ENCODE data around the gene ZBTB26. TPM values are rescaled to one million over a fixed set of nuclear protein-coding genes. Genes with fewer than 3 reads are reported as not detected.

ZBTB26 gene
- total RNA-seq, 1 experiment from 2014 or later: 4.5 TPM

- ChIA-PET CTCF (no interaction called here), POLR2A (interaction anchor here (1.7 kb wide), 1 partner anchor 36 kb away, joined by 5 read pairs; the partner anchor contains the start of gene RABGAP1)
- Histone ChIP-seq H3K27me3 (ENCODE audit: control insufficient read depth, insufficient read depth, low read length) (no peaks in the 10 kb centered on the region), H3K4me3 (ENCODE audit: low read depth in 2 of 2, low read length in 2 of 2) (peak overlapping the region; percentile 89 to 91), H3K27ac (ENCODE audit: low read length) (peak overlapping the region; percentile 94), H3K4me1 (ENCODE audit: control insufficient read depth, insufficient read depth, low read length) (no peaks in the 10 kb centered on the region; the same call in 1 of the 2 replicates), H3K36me3 (ENCODE audit: control insufficient read depth, insufficient read depth, low read length) (peaks cover 5% of the 10 kb centered on the region), H3K9me3 (ENCODE audit: control insufficient read depth, insufficient read depth, low read depth, low read length) (no peaks in the 10 kb centered on the region)
- TF ChIP-seq SIN3A (IDR thresholded peaks at IDR 0.05; ENCODE audit: borderline replicate concordance, insufficient read depth, low read depth, low read length) (no peak), POLR2AphosphoS5 (IDR thresholded peaks at IDR 0.05; ENCODE audit: low read depth, low read length) (no peak), TCF7L2 (IDR thresholded peaks at IDR 0.05; ENCODE audit: low read depth, low read length) (no peak), REST (IDR thresholded peaks at IDR 0.05; ENCODE audit: insufficient read depth in 1 of 2, low read depth in 2 of 2, low read length in 1 of 2) (no peak)
- TF ChIP-seq, protein P1, sequence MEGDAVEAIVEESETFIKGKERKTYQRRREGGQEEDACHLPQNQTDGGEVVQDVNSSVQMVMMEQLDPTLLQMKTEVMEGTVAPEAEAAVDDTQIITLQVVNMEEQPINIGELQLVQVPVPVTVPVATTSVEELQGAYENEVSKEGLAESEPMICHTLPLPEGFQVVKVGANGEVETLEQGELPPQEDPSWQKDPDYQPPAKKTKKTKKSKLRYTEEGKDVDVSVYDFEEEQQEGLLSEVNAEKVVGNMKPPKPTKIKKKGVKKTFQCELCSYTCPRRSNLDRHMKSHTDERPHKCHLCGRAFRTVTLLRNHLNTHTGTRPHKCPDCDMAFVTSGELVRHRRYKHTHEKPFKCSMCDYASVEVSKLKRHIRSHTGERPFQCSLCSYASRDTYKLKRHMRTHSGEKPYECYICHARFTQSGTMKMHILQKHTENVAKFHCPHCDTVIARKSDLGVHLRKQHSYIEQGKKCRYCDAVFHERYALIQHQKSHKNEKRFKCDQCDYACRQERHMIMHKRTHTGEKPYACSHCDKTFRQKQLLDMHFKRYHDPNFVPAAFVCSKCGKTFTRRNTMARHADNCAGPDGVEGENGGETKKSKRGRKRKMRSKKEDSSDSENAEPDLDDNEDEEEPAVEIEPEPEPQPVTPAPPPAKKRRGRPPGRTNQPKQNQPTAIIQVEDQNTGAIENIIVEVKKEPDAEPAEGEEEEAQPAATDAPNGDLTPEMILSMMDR (IDR thresholded peaks at IDR 0.05): no peak
- in situ Hi-C loops (cut with HindIII; ENCODE audit: low pct_unique_long_range_greater_than_20kb, low sequenced_read_pairs): no loop called here
- no TSS peak for BruUV-seq (replicated peaks)
- intact Hi-C loops (cut with micrococcal nuclease; ENCODE audit: unreplicated experiment): no loop called here
- ATAC-seq (peak; percentile 66), DNase-seq (ENCODE audit: low read depth, low spot score) (no peak)
Observed at GRCh38 chr9:122904466-122904822, 26.9 kb downstream of the ZBTB26 start.

DNA sequence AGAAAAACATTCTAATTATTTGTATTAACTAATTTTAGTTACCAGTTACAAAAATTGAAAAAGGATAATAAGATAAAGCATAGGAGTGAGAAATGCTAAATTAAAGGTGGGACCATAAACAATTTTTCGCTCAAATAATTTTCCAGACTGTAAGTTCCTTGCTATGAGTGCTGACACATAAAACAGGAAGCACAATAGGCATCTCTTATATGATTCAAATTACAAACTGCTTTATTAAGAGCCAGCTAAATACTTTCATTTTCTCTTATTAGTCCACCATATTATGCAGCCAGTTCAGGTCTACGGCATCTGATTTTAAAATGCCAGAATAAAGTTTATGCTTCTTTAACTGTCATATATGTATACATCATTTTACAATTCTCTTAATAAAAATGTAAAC is 30.5 kb downstream of the ZBTB26 start:
- Histone ChIP-seq H3K4me3 (ENCODE audit: low read depth in 2 of 2, low read length in 2 of 2) (no peak overlapping the region), H3K4me1 (ENCODE audit: control insufficient read depth, insufficient read depth, low read length) (no peaks in the 10 kb centered on the region; the same call in 1 of the 2 replicates), H3K27me3 (ENCODE audit: control insufficient read depth, insufficient read depth, low read length) (no peaks in the 10 kb centered on the region), H3K27ac (ENCODE audit: low read length) (no peak overlapping the region), H3K9me3 (ENCODE audit: control insufficient read depth, insufficient read depth, low read depth, low read length) (no peaks in the 10 kb centered on the region), H3K36me3 (ENCODE audit: control insufficient read depth, insufficient read depth, low read length) (peaks cover 9% of the 10 kb centered on the region)
- in situ Hi-C loops (cut with HindIII; ENCODE audit: low pct_unique_long_range_greater_than_20kb, low sequenced_read_pairs) (no loop called here), intact Hi-C loops (cut with micrococcal nuclease; ENCODE audit: unreplicated experiment) (no loop called here)
- no peak for DNase-seq (ENCODE audit: low read depth, low spot score)
- CTCF ChIA-PET: no interaction called here
- POLR2A ChIA-PET: no interaction called here
- BruUV-seq (replicated peaks): TSS peak; percentile 22
- no peak for TF ChIP-seq TCF7L2 (IDR thresholded peaks at IDR 0.05; ENCODE audit: low read depth, low read length)
- no peak for TF ChIP-seq POLR2AphosphoS5 (IDR thresholded peaks at IDR 0.05; ENCODE audit: low read depth, low read length)
- TF ChIP-seq, protein P1 (IDR thresholded peaks at IDR 0.05): no peak
- TF ChIP-seq SIN3A (IDR thresholded peaks at IDR 0.05; ENCODE audit: borderline replicate concordance, insufficient read depth, low read depth, low read length): no peak
- TF ChIP-seq REST (IDR thresholded peaks at IDR 0.05; ENCODE audit: insufficient read depth in 1 of 2, low read depth in 2 of 2, low read length in 1 of 2): no peak
- ATAC-seq: no peak
